PC-3 (cell line): ENCODE measurements around the gene VTI1A. TPM values are rescaled to one million over a fixed set of nuclear protein-coding genes. Genes with fewer than 3 reads are reported as not detected.

Experiments
- ATAC-seq: fragments of 200-7000 bp; cut with Tn5 transposase; 2 replicates; pipeline ENCODE4 v1.9.1; 2020; ENCODE audit warnings: mild to moderate bottlenecking, moderate library complexity
- BruUV-seq: library from RNA; stranded (reverse); fragments of 400-500 nt; replicated peaks from 2 replicates; lab custom pipeline; 2021; lab: Mats Ljungman, UMichigan
- CTCF ChIA-PET: fragments of 300-600 bp; sonication (Branson Sonifier 250); formaldehyde crosslinking; loops from one replicate; lab custom pipeline; 2022; ENCODE audit warnings: antibody characterized with exemption; lab: Charles Lee
- POLR2A ChIA-PET: fragments of 300-600 bp; sonication (Branson Sonifier 250); formaldehyde crosslinking; loops from one replicate; lab custom pipeline; 2022; ENCODE audit warnings: antibody characterized with exemption; ENCODE audit not compliant: unreplicated experiment; lab: Charles Lee
- DNase-seq: peaks from one replicate; pipeline ENCODE4 v3.0.0-alpha.2; 2015
- H2AFZ ChIP-seq: fragments of 300-600 bp; sonication (generic); 2 replicates; pipeline ENCODE4 v1.6.0; 2016; ENCODE audit warnings: antibody characterized with exemption, low read length
- H3F3A ChIP-seq: fragments of 300-600 bp; sonication (generic); one replicate; pipeline ENCODE4 v1.6.0; 2017; ENCODE audit warnings: antibody characterized with exemption, low read length, control low read depth, mild to moderate bottlenecking; ENCODE audit not compliant: unreplicated experiment
- H3K27ac ChIP-seq: fragments of 300-600 bp; sonication (generic); 2 replicates; pipeline ENCODE4 v1.5.1; 2016; ENCODE audit warnings: mild to moderate bottlenecking, low read length
- H3K27me3 ChIP-seq: fragments of 300-600 bp; sonication (generic); 2 replicates; pipeline ENCODE4 v1.6.1; 2016; ENCODE audit warnings: low read length, mixed read lengths
- H3K36me3 ChIP-seq: fragments of 300-600 bp; sonication (generic); 2 replicates; pipeline ENCODE4 v1.6.1; 2016; ENCODE audit warnings: low read depth, mixed run types, low read length, mixed read lengths
- H3K4me1 ChIP-seq: fragments of 300-600 bp; sonication (generic); 2 replicates; pipeline ENCODE4 v1.5.1; 2016; ENCODE audit warnings: low read length; ENCODE audit not compliant: insufficient read depth
- H3K4me2 ChIP-seq: fragments of 300-600 bp; sonication (generic); 2 replicates; pipeline ENCODE4 v1.6.0; 2016; ENCODE audit warnings: low read length
- H3K4me3 ChIP-seq: fragments of 300-600 bp; sonication (generic); 2 replicates; pipeline ENCODE4 v1.5.1; 2016; ENCODE audit warnings: mild to moderate bottlenecking, low read length, mixed read lengths
- H3K79me2 ChIP-seq: fragments of 300-600 bp; sonication (generic); 2 replicates; pipeline ENCODE4 v1.6.1; 2017; ENCODE audit warnings: low read length, mixed read lengths
- H3K9ac ChIP-seq: fragments of 300-600 bp; sonication (generic); 2 replicates; pipeline ENCODE4 v1.6.0; 2016; ENCODE audit warnings: mild to moderate bottlenecking, low read length
- H3K9me2 ChIP-seq: fragments of 300-600 bp; sonication (generic); replicated peaks from 2 replicates; pipeline ENCODE4 v1.6.1; 2016; ENCODE audit warnings: mixed run types, low read length, mixed read lengths
- H3K9me3 ChIP-seq: fragments of 300-600 bp; sonication (generic); 2 replicates; pipeline ENCODE4 v1.6.1; 2016; ENCODE audit warnings: low read length, mixed read lengths
- H4K20me1 ChIP-seq: fragments of 300-600 bp; sonication (generic); 2 replicates; pipeline ENCODE4 v1.6.1; 2016; ENCODE audit warnings: low read length, mixed read lengths
- CTCF ChIP-seq: fragments of 300-600 bp; sonication (generic); conservative IDR thresholded peaks from 2 replicates; pipeline ENCODE4 v1.5.1; 2017; ENCODE audit warnings: antibody characterized with exemption, low read depth, mild to moderate bottlenecking, low read length
- EZH2 ChIP-seq: fragments of 300-600 bp; sonication (generic); IDR thresholded peaks from one replicate; pipeline ENCODE4 v1.6.1; 2017; ENCODE audit warnings: antibody characterized with exemption, mild to moderate bottlenecking, low read length; ENCODE audit not compliant: unreplicated experiment
- EZH2phosphoT487 ChIP-seq: fragments of 300-600 bp; sonication (generic); IDR thresholded peaks from 2 replicates; pipeline ENCODE4 v1.6.1; 2018; ENCODE audit warnings: mild to moderate bottlenecking, antibody characterized with exemption, low read length, borderline replicate concordance
- intact Hi-C: fragments of 100-400 bp; cut with micrococcal nuclease; formaldehyde crosslinking; loops from 2 replicates; pipeline ENCODE4 v1.9.0; 2023
- total RNA-seq: library from RNA; depleted of rRNA; stranded (reverse); fragments of >200 nt; gene quantifications from 2 replicates; pipeline ENCODE4 v1.2.3, GENCODE V29; 2014

Gene VTI1A
- total RNA-seq, 1 experiment from 2014 or later, result 18.1 TPM

- Histone ChIP-seq H2AFZ (no peak overlapping the region), H4K20me1 (no peaks in the 10 kb centered on the region), H3K9me3 (no peaks in the 10 kb centered on the region), H3K27me3 (no peaks in the 10 kb centered on the region), H3K4me3 (no peak overlapping the region), H3K4me2 (no peak overlapping the region), H3K9me2 (no peaks in the 10 kb centered on the region), H3K9ac (no peak overlapping the region), H3K36me3 (no peaks in the 10 kb centered on the region), H3K79me2 (no peaks in the 10 kb centered on the region), H3K27ac (no peak overlapping the region), H3F3A (no peaks in the 10 kb centered on the region), H3K4me1 (peaks cover 25% of the 10 kb centered on the region)
- POLR2A ChIA-PET, result no interaction called here
- no peak for ATAC-seq
- DNase-seq, result no peak
- CTCF ChIA-PET, result no interaction called here
- intact Hi-C loops, result no loop called here
- TF ChIP-seq EZH2 (no peak), CTCF (no peak), EZH2phosphoT487 (no peak)
- BruUV-seq, result no TSS peak
Observed at GRCh38 chr10:112773783-112774182, 326.8 kb downstream of the VTI1A start.

- H3K4me3 ChIP-seq, result no peak overlapping the region
- no peak overlapping the region for H2AFZ ChIP-seq
- POLR2A ChIA-PET, result no interaction called here
- no peak for DNase-seq
- CTCF ChIA-PET, result no interaction called here
- peaks cover 29% of the 10 kb centered on the region for H3K4me1 ChIP-seq
- H3K27me3 ChIP-seq, result no peaks in the 10 kb centered on the region
- no peaks in the 10 kb centered on the region for H3F3A ChIP-seq
- no peak overlapping the region for H3K9ac ChIP-seq
- H3K36me3 ChIP-seq, result no peaks in the 10 kb centered on the region
- no peaks in the 10 kb centered on the region for H4K20me1 ChIP-seq
- BruUV-seq, result no TSS peak
- H3K79me2 ChIP-seq, result no peaks in the 10 kb centered on the region
- no peaks in the 10 kb centered on the region for H3K9me3 ChIP-seq
- ATAC-seq, result no peak
- no peak overlapping the region for H3K27ac ChIP-seq
- no peaks in the 10 kb centered on the region for H3K9me2 ChIP-seq
- intact Hi-C loops, result no loop called here
- no peak overlapping the region for H3K4me2 ChIP-seq
- TF ChIP-seq CTCF, result no peak
- TF ChIP-seq EZH2phosphoT487, result no peak
Observed at GRCh38 chr10:112774210-112774609, 327.2 kb downstream of the VTI1A start.

- intact Hi-C loops, result no loop called here
- no peak overlapping the region for H2AFZ ChIP-seq
- no peaks in the 10 kb centered on the region for H3K79me2 ChIP-seq
- no peak overlapping the region for H3K9ac ChIP-seq
- peaks cover 35% of the 10 kb centered on the region for H3K4me1 ChIP-seq
- CTCF ChIA-PET, result interaction anchor here (0.6 kb wide), 1 partner anchor 141 kb away, joined by 3 read pairs; no protein-coding TSS in a partner anchor
- no peaks in the 10 kb centered on the region for H4K20me1 ChIP-seq
- H3K4me2 ChIP-seq, result no peak overlapping the region
- ATAC-seq (no peak), DNase-seq (no peak)
- H3K36me3 ChIP-seq, result no peaks in the 10 kb centered on the region
- no peaks in the 10 kb centered on the region for H3K9me3 ChIP-seq
- no peaks in the 10 kb centered on the region for H3F3A ChIP-seq
- POLR2A ChIA-PET, result no interaction called here
- H3K27me3 ChIP-seq, result no peaks in the 10 kb centered on the region
- no peak overlapping the region for H3K27ac ChIP-seq
- TF ChIP-seq CTCF (no peak), EZH2 (no peak), EZH2phosphoT487 (no peak)
- BruUV-seq, result no TSS peak
- no peak overlapping the region for H3K4me3 ChIP-seq
- no peaks in the 10 kb centered on the region for H3K9me2 ChIP-seq
Observed at GRCh38 chr10:112774798-112775197, 327.8 kb downstream of the VTI1A start.
